Skeletal muscle tissue (tissue), 4 donors: Measurements from ENCODE around the gene ATXN10. TPM values are rescaled to one million over a fixed set of nuclear protein-coding genes. Genes with fewer than 3 reads are reported as not detected.
A peak's percentile ranks its signal among the peaks of the same experiment; 100 is the strongest.
"Not testable (repeated sequence)": the region's sequence is repeated elsewhere in the genome, so short reads cannot be mapped to it uniquely, and the experiment has no call there.

Source experiments
- H3K27ac ChIP-seq: one replicate; pipeline ENCODE4 v1.7.0; 2013; ENCODE audit warnings: mild to moderate bottlenecking, low read depth, low read length, inconsistent platforms
- H3K27me3 ChIP-seq, 3 donors: one replicate each; pipeline ENCODE4 v1.7.0; 2013; ENCODE audit warnings: low read length in 3 of 3; ENCODE audit not compliant: control insufficient read depth in 3 of 3, insufficient read depth in 3 of 3
- H3K36me3 ChIP-seq, 3 donors: one replicate each; pipeline ENCODE4 v1.7.0; 2013; ENCODE audit warnings: low read length in 3 of 3; ENCODE audit not compliant: control insufficient read depth in 3 of 3, insufficient read depth in 3 of 3
- H3K4me1 ChIP-seq, 3 donors: one replicate each; pipeline ENCODE4 v1.7.0; 2013; ENCODE audit warnings: low read length in 3 of 3, mild to moderate bottlenecking in 3 of 3; ENCODE audit not compliant: control insufficient read depth in 3 of 3, insufficient read depth in 3 of 3
- H3K4me3 ChIP-seq, 3 donors: one replicate each; pipeline ENCODE4 v1.7.0; 2013; ENCODE audit warnings: low read length in 3 of 3
- H3K9ac ChIP-seq, 3 donors: one replicate each; pipeline ENCODE4 v1.7.0; 2013; ENCODE audit warnings: low read length in 3 of 3, mild to moderate bottlenecking in 3 of 3, moderate library complexity in 2 of 3, low read depth in 1 of 3
- H3K9me3 ChIP-seq, 3 donors: one replicate each; pipeline ENCODE4 v1.7.0; 2013; ENCODE audit warnings: low read length in 3 of 3; ENCODE audit not compliant: control insufficient read depth in 3 of 3
- total RNA-seq: library from RNA; depleted of rRNA; stranded (reverse); fragments of >200 nt; gene quantifications from one replicate; pipeline ENCODE4 v1.2.3, GENCODE V29; 2014
- donor health status: Osteomylitis.

ATXN10 gene
- total RNA-seq, 1 donor from 2014 or later, result 310 TPM

GRCh38 chr22:45703758-45704157 is 32.1 kb downstream of the ATXN10 start:
- H3K4me1 ChIP-seq, result peaks cover 3 to 5% (median 4%) of the 10 kb centered on the region in 3 donors
- no peak overlapping the region for H3K4me3 ChIP-seq
- H3K9ac ChIP-seq, result no peak overlapping the region
- H3K36me3 ChIP-seq, result peaks cover 14 to 31% (median 22%) of the 10 kb centered on the region in 3 donors
- no peaks in the 10 kb centered on the region for H3K27me3 ChIP-seq
- H3K27ac ChIP-seq, result no peak overlapping the region
- H3K9me3 ChIP-seq, result no peaks in the 10 kb centered on the region

DNA sequence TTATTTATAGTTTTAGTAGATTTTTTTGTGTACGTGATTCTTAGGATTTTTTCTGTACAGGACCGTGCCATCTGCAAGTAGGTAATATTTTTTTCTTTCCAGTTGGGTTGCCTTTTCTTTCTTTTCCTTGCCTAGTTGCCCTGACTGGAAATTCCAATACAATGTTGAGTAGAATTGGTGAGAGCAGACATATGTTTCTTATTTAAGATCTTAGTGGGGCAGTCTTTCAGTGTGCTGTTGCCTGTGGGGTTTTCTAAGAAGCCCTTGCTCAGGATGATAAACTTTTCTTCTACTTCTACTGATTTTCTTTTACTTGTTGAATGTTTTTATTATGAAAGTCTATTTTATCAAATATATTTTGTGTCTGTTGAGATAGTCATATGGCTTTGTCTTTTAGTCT is 33.0 kb downstream of the ATXN10 start:
- H3K9ac ChIP-seq, result no peak overlapping the region
- no peaks in the 10 kb centered on the region for H3K9me3 ChIP-seq
- H3K27me3 ChIP-seq, result no peaks in the 10 kb centered on the region
- H3K4me1 ChIP-seq, result peaks cover 3 to 12% (median 8%) of the 10 kb centered on the region in 3 donors
- no peak overlapping the region for H3K27ac ChIP-seq
- peaks cover 14 to 28% (median 22%) of the 10 kb centered on the region in 3 donors for H3K36me3 ChIP-seq
- no peak overlapping the region for H3K4me3 ChIP-seq

DNA sequence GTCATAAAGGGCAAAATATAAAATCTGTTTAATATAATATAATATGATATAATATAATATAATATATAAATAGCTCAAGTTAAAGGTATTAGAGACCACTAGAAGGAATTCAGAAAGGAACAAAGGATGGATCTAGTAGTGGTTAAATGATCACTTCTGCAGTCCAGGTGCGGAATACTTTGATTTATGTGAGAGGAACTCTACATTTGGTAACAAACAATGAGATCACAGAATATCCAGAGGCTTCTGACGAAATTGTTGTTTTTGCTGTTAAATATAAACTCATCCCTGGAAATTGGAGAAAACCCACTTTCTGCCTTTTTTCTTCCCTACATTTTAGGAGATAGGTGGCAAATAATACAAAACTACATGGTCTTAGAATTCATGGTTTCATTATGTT is 36.0 kb downstream of the ATXN10 start:
- H3K4me3 ChIP-seq, result no peak overlapping the region
- no peak overlapping the region for H3K27ac ChIP-seq
- H3K9me3 ChIP-seq, result no peaks in the 10 kb centered on the region
- H3K9ac ChIP-seq, result no peak overlapping the region
- peaks cover 3 to 18% (median 12%) of the 10 kb centered on the region in 3 donors for H3K4me1 ChIP-seq
- peaks cover 9 to 15% (median 14%) of the 10 kb centered on the region in 3 donors for H3K36me3 ChIP-seq
- no peaks in the 10 kb centered on the region for H3K27me3 ChIP-seq

DNA sequence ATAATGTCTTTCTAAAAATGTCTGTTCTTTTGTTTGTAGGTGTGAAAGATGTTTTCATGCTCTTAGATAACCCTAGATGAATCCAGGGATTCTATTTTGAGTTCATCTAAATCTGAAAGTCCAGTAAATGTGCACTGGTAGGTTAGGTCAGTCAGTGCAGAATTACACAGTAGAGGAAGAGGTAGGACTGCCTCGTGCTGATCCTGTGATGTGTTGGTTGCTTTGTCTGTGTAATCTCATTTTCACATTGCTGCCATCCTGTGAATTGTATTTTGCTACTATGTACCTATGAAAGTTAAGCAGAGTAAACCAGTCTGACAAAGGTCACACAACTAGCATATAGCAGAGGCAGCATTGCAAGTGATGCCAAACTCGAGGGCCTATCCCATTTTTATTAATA is 36.5 kb downstream of the ATXN10 start:
- Histone ChIP-seq H3K4me3 (no peak overlapping the region), H3K27me3 (no peaks in the 10 kb centered on the region), H3K9me3 (no peaks in the 10 kb centered on the region), H3K36me3 (peaks cover 4 to 10% (median 8%) of the 10 kb centered on the region in 3 donors), H3K9ac (no peak overlapping the region), H3K27ac (no peak overlapping the region), H3K4me1 (peaks cover 3 to 18% (median 12%) of the 10 kb centered on the region in 3 donors)

- no peak overlapping the region for H3K27ac ChIP-seq
- peaks cover 3 to 18% (median 12%) of the 10 kb centered on the region in 3 donors for H3K4me1 ChIP-seq
- no peaks in the 10 kb centered on the region for H3K9me3 ChIP-seq
- no peak overlapping the region for H3K4me3 ChIP-seq
- H3K9ac ChIP-seq, result no peak overlapping the region
- no peaks in the 10 kb centered on the region for H3K27me3 ChIP-seq
- peaks cover 2 to 3% (median 2%) of the 10 kb centered on the region in 3 donors for H3K36me3 ChIP-seq
These were observed 37.6 kb downstream of the ATXN10 start for GRCh38 chr22:45709060-45709739.

- Histone ChIP-seq H3K4me1 (peaks cover 3 to 18% (median 12%) of the 10 kb centered on the region in 3 donors), H3K27me3 (no peaks in the 10 kb centered on the region), H3K9ac (no peak overlapping the region), H3K4me3 (no peak overlapping the region), H3K27ac (peak overlapping the region; percentile 1), H3K9me3 (no peaks in the 10 kb centered on the region), H3K36me3 (peaks cover 2 to 3% (median 2%) of the 10 kb centered on the region in 3 donors)
These were observed 38.2 kb downstream of the ATXN10 start for GRCh38 chr22:45709866-45710265.

GRCh38 chr22:45710469-45710868 is 38.8 kb downstream of the ATXN10 start:
- Histone ChIP-seq H3K36me3 (peaks cover 2 to 3% (median 2%) of the 10 kb centered on the region in 3 donors), H3K4me1 (peaks cover 3 to 18% (median 12%) of the 10 kb centered on the region in 3 donors), H3K9ac (no peak overlapping the region), H3K27ac (peak overlapping the region; percentile 1), H3K27me3 (no peaks in the 10 kb centered on the region), H3K9me3 (no peaks in the 10 kb centered on the region), H3K4me3 (no peak overlapping the region)

DNA sequence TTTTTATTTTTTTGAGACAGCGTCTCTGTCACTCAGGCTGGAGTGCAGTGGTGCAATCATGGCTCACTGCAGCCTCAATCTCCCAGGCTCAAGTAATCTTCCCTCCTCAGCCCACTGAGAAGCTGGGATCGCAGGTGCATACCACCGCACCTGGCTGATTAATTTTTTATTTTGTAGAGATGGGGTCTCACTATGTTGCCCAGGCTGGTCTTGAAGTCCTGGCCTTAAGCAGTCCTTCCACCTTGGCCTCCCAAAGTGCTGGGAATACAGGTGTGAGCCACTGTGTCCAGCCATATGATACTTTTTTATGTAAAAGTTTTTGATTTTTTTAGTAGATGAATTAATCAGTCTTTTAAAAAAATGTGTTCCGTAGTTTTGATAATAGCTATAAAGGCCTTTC is 42.8 kb downstream of the ATXN10 start:
- not testable (repeated sequence) for H3K27ac ChIP-seq, H3K4me1 ChIP-seq, H3K4me3 ChIP-seq, H3K36me3 ChIP-seq, H3K9me3 ChIP-seq, H3K27me3 ChIP-seq, H3K9ac ChIP-seq

DNA sequence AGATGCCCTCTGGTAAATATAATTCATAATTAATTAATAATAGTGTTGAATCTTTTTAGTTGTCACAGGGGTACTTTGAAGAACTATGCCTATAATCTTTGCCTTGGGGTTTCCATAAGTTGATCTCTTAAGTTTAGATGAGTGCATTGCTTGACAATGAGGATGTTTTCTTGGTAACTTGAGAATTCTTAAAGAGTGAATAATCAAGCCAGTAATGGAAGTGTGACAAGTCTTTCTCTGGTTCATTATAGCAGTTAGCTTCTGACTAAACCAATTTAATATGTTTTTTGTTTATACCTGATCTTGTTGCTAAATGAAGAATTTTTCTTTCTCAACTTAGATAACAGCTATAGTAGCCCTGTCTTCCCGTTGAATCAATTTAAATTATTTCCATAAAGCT is 46.2 kb downstream of the ATXN10 start:
- Histone ChIP-seq H3K4me1 (no peaks in the 10 kb centered on the region), H3K4me3 (no peak overlapping the region), H3K9me3 (no peaks in the 10 kb centered on the region), H3K27me3 (no peaks in the 10 kb centered on the region), H3K27ac (no peak overlapping the region), H3K36me3 (peaks cover 0 to 5% (median 5%) of the 10 kb centered on the region in 3 donors), H3K9ac (no peak overlapping the region)

DNA sequence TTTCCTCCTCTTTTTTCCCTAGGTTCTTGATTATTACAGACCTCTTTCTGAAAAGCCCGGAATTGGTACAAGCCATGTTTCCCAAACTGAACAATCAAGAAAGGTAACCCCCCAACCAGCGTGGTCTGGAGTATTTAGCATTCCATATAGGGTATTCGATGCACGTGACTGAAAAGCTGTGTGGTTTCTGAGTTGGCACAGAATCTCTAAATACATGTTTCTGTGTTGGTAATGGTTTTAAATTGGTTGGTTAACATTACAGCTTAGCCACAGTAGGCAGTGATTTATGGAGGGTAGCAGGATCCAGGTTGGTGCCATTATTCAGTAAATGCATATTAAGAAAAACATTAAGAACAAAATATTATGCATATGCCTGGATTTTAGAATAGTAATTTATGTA is 46.8 kb downstream of the ATXN10 start:
- H3K36me3 ChIP-seq, result peaks cover 0 to 5% (median 5%) of the 10 kb centered on the region in 3 donors
- H3K4me3 ChIP-seq, result no peak overlapping the region

More for the DNA sequence above, 46.8 kb downstream of the ATXN10 start:
- H3K9me3 ChIP-seq, result no peaks in the 10 kb centered on the region
- no peak overlapping the region for H3K9ac ChIP-seq
- H3K27ac ChIP-seq, result no peak overlapping the region
- H3K27me3 ChIP-seq, result no peaks in the 10 kb centered on the region
- no peaks in the 10 kb centered on the region for H3K4me1 ChIP-seq
